ENCODE data around the gene PHF13.

GRCh38 chr1:6612641-6613360 lies 730 bp upstream of the PHF13 start:
- TF ChIP-seq ID3 (CRISPR knock-in tag; IDR thresholded peaks at IDR 0.05) (no peak), ID3 (tag; IDR thresholded peaks at IDR 0.05) (no peak), STAT5A (IDR thresholded peaks at IDR 0.05; ENCODE audit: borderline replicate concordance, low read length) (no peak), ZNF431 (CRISPR knock-in tag; IDR thresholded peaks at IDR 0.05) (no peak), SMC3 (conservative IDR thresholded peaks at IDR 0.05; ENCODE audit: insufficient read depth, low read depth, low read length) (no peak), BDP1 (IDR thresholded peaks at IDR 0.05; ENCODE audit: insufficient read depth, insufficient read length) (no peak), ZNF445 (CRISPR knock-in tag; IDR thresholded peaks at IDR 0.05; ENCODE audit: low read depth) (no peak), POLR2A (conservative IDR thresholded peaks at IDR 0.05) (peak; percentile 56), SREBF1 (IDR thresholded peaks at IDR 0.05; ENCODE audit: borderline replicate concordance, low read depth, low read length) (0 out of 2 replicates have a peak, but pooled peaks have one; percentile 46), SAFB2 (IDR thresholded peaks at IDR 0.05; ENCODE audit: borderline replicate concordance, low read depth, low read length, severe bottlenecking) (no peak), FOXM1 (IDR thresholded peaks at IDR 0.05; ENCODE audit: low read depth) (no peak), FOXM1 (CRISPR knock-in tag; IDR thresholded peaks at IDR 0.05; ENCODE audit: low read depth) (0 out of 2 replicates have a peak, but pooled peaks have one; percentile 25), HIVEP1 (CRISPR knock-in tag; IDR thresholded peaks at IDR 0.05) (no peak), RUNX1 (IDR thresholded peaks at IDR 0.05; ENCODE audit: low read depth) (no peak)
- TF ChIP-seq, protein P1, sequence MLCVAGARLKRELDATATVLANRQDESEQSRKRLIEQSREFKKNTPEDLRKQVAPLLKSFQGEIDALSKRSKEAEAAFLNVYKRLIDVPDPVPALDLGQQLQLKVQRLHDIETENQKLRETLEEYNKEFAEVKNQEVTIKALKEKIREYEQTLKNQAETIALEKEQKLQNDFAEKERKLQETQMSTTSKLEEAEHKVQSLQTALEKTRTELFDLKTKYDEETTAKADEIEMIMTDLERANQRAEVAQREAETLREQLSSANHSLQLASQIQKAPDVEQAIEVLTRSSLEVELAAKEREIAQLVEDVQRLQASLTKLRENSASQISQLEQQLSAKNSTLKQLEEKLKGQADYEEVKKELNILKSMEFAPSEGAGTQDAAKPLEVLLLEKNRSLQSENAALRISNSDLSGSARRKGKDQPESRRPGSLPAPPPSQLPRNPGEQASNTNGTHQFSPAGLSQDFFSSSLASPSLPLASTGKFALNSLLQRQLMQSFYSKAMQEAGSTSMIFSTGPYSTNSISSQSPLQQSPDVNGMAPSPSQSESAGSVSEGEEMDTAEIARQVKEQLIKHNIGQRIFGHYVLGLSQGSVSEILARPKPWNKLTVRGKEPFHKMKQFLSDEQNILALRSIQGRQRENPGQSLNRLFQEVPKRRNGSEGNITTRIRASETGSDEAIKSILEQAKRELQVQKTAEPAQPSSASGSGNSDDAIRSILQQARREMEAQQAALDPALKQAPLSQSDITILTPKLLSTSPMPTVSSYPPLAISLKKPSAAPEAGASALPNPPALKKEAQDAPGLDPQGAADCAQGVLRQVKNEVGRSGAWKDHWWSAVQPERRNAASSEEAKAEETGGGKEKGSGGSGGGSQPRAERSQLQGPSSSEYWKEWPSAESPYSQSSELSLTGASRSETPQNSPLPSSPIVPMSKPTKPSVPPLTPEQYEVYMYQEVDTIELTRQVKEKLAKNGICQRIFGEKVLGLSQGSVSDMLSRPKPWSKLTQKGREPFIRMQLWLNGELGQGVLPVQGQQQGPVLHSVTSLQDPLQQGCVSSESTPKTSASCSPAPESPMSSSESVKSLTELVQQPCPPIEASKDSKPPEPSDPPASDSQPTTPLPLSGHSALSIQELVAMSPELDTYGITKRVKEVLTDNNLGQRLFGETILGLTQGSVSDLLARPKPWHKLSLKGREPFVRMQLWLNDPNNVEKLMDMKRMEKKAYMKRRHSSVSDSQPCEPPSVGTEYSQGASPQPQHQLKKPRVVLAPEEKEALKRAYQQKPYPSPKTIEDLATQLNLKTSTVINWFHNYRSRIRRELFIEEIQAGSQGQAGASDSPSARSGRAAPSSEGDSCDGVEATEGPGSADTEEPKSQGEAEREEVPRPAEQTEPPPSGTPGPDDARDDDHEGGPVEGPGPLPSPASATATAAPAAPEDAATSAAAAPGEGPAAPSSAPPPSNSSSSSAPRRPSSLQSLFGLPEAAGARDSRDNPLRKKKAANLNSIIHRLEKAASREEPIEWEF (CRISPR knock-in tag; IDR thresholded peaks at IDR 0.05), result no peak

Measured in K562 (cell line).